Activated CD8-positive, alpha-beta T cell treated with anti-CD3 and anti-CD28 coated beads, Interleukin-2, amount 10 ng/mL, durations not matched to agents 7 days and 5 days (primary cell): ENCODE data around the gene SERPINB10. TPM values are rescaled to one million over a fixed set of nuclear protein-coding genes. Genes with fewer than 3 reads are reported as not detected.

Source experiments
- ATAC-seq: fragments of 150-1000 bp; cut with Tn5 transposase; one replicate; pipeline ENCODE4 v1.10.0; 2021; ENCODE audit warnings: moderate library complexity
- CTCF ChIA-PET: fragments of 350-600 bp; sonication (Branson Sonifier 250); formaldehyde crosslinking; loops from one replicate; lab custom pipeline; 2021; ENCODE audit warnings: antibody characterized with exemption; lab: Charles Lee
- POLR2A ChIA-PET: fragments of 350-600 bp; sonication (Branson Sonifier 250); formaldehyde crosslinking; loops from one replicate; lab custom pipeline; 2021; ENCODE audit warnings: antibody characterized with exemption; lab: Charles Lee
- DNase-seq: peaks from one replicate; pipeline ENCODE4 v3.0.0-alpha.2; 2020
- H3K27ac Mint-ChIP-seq: one replicate; pipeline ENCODE4 v1.8.0; 2021; ENCODE audit warnings: mild to moderate bottlenecking, mixed read lengths
- H3K27me3 Mint-ChIP-seq: one replicate; pipeline ENCODE4 v1.8.0; 2021; ENCODE audit warnings: low read depth, mixed read lengths
- H3K36me3 Mint-ChIP-seq: one replicate; pipeline ENCODE4 v1.8.0; 2021; ENCODE audit warnings: low read depth, mixed read lengths
- H3K4me1 Mint-ChIP-seq: one replicate; pipeline ENCODE4 v1.8.0; 2021; ENCODE audit warnings: low read depth, mixed read lengths
- H3K4me3 Mint-ChIP-seq: one replicate; pipeline ENCODE4 v1.8.0; 2021; ENCODE audit warnings: mild to moderate bottlenecking, mixed read lengths
- H3K9me3 Mint-ChIP-seq: one replicate; pipeline ENCODE4 v1.8.0; 2022; ENCODE audit warnings: mixed read lengths; ENCODE audit not compliant: insufficient read depth
- total RNA-seq, 2 experiments: library from RNA; stranded (reverse); gene quantifications; one replicate each; pipeline ENCODE4 v1.2.3, GENCODE V29; 2021

The SERPINB10 gene
- total RNA-seq, 2 experiments from 2014 or later = not detected

DNA sequence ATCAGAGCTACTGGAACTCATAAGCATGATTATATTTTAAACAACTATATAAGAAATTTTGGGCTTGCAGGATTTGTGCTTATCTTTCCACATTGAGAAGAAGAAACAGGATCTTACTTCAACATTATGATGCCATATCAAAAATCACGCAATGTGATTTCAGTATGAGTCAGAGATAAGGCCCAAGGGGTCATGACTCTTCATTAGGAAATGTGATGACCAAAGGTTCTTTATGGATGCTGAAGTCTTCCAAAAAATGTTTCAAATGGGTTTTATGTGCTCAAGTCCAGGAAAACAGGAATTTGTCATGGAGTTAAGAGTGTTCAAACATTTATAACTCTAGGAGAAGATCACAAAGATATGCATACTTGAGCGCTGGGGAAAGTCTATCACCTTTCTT is 28.0 kb upstream of the SERPINB10 start:
- DNase-seq = no peak
- Mint-ChIP-seq H3K9me3 (no peaks in the 10 kb centered on the region), H3K4me1 (no peaks in the 10 kb centered on the region), H3K27me3 (peaks cover 7% of the 10 kb centered on the region), H3K27ac (no peak overlapping the region), H3K36me3 (no peaks in the 10 kb centered on the region), H3K4me3 (no peak overlapping the region)
- no peak for ATAC-seq
- ChIA-PET CTCF (no interaction called here), POLR2A (no interaction called here)

DNA sequence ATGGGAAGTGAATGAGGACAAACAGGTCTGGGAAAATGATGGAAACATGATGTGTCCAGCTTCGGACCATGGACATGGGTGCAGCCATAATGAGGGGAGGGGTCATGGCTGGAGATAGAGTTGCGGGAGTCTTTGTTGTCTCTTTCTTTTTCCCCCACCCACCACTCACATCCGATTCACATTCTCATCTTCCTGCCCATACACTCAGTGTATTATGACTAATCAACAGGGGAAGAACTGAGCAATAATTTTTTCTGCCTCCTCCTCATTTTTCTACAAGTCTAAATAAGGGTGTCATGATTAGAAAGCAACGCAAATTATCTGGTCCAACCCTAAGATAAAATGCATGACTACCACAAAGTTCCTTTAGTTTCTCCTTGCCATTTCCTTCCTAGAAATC is 25.9 kb upstream of the SERPINB10 start:
- H3K4me3 Mint-ChIP-seq = no peak overlapping the region
- no peaks in the 10 kb centered on the region for H3K9me3 Mint-ChIP-seq
- ChIA-PET CTCF (no interaction called here), POLR2A (no interaction called here)
- no peak for DNase-seq
- H3K27ac Mint-ChIP-seq = no peak overlapping the region
- H3K36me3 Mint-ChIP-seq = no peaks in the 10 kb centered on the region
- no peaks in the 10 kb centered on the region for H3K4me1 Mint-ChIP-seq
- peaks cover 9% of the 10 kb centered on the region for H3K27me3 Mint-ChIP-seq
- ATAC-seq = no peak

DNA sequence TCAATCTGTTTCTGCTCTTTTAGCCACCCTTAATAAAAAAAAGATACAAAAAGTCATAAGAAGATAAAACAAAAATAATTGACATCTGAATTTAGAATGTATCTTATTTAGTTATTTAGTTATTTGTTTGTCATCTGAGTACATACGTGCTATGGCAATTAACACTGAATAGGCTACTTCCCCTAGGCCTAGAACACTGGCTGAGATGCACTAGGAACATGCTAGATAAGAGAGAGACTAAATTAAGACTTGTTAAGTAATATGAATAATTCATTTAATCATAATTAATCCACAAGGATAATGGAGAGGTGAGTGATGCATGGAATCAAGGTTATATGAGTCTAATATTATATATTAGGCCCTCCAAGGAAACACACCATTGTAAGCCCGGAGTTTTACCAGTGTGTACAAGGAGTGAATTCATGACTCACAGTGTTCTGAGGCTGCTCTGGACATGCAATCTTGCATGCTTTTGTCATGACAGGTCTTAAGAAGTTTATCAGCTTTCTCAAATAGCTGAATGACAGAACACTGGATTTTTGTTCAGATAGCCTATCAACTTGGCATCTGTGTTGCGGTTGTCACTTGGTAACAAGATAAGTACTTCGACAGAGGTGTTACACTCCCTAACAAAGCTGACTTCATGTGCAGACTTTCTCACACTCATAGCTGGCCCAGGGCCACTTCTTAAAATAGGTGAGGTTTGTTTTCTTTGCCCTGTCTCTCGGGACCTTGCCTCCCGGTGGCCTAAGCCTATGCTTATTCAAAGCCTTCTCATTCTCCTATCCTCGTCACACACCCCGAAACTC is 25.2 kb upstream of the SERPINB10 start:
- Mint-ChIP-seq H3K9me3 (no peaks in the 10 kb centered on the region), H3K4me3 (no peak overlapping the region), H3K27ac (no peak overlapping the region), H3K27me3 (peaks cover 12% of the 10 kb centered on the region), H3K4me1 (no peaks in the 10 kb centered on the region), H3K36me3 (no peaks in the 10 kb centered on the region)
- CTCF ChIA-PET = no interaction called here
- ATAC-seq (no peak), DNase-seq (no peak)
- POLR2A ChIA-PET = no interaction called here

DNA sequence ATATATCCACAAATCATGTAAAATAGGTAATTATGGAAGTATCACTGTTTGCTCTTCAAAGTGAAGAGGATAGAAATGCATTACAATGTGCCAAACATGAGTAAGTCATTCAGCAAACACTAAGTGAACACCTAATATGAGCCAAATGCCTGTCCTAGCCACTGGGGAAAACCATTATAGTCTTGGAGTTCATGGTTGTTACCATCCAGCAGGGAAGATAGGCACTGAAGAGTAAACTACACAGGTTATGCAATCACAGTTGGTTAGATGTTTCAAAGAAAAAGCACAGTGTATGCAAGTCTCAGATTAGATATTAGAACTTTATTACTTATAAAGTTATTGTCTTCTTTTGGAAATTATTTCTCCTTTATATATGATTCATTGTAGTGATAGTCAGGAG is 24.1 kb upstream of the SERPINB10 start:
- H3K9me3 Mint-ChIP-seq = no peaks in the 10 kb centered on the region
- ATAC-seq (no peak), DNase-seq (no peak)
- ChIA-PET POLR2A (no interaction called here), CTCF (no interaction called here)
- H3K27ac Mint-ChIP-seq = no peak overlapping the region
- no peak overlapping the region for H3K4me3 Mint-ChIP-seq
- peaks cover 14% of the 10 kb centered on the region for H3K27me3 Mint-ChIP-seq
- H3K4me1 Mint-ChIP-seq = no peaks in the 10 kb centered on the region
- H3K36me3 Mint-ChIP-seq = no peaks in the 10 kb centered on the region

DNA sequence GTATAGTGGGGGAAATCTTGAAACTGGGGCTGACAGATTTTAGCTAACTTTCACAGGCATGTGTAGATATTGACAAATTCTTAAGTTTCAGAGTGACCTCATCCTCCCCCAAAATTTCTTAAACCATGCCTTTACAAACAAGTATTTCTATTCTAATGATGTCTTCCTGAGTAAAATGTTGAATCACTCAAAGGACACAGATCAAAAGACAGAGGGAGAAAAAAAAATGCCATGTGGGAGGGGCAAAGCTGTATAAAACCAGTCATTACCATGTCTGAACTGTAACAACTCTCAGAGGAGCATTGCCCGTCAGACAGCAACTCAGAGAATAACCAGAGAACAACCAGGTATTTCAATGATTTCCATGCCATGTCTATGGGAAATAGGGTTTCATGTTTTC is 20.3 kb upstream of the SERPINB10 start, which contains the start of gene SERPINB2:
Gene SERPINB2 (plus strand): TSS at position 282 of the 400 bp plus-strand sequence. CDS start 3,740 bp downstream, outside the sequence.
- no peak for ATAC-seq
- no peak within 1 kb of the TSS for H3K4me3 Mint-ChIP-seq
- H3K27ac Mint-ChIP-seq = no peak within 1 kb of the TSS
- no peaks in the 10 kb centered on the region for H3K36me3 Mint-ChIP-seq
- DNase-seq = no peak
- ChIA-PET POLR2A (no interaction called here), CTCF (interaction anchor here (0.9 to 1.7 kb wide), 2 partner anchors 76 to 88 kb away, joined by 3 to 4 read pairs; no protein-coding TSS in a partner anchor)
- no peaks in the 10 kb centered on the region for H3K4me1 Mint-ChIP-seq
- no peaks in the 10 kb centered on the region for H3K9me3 Mint-ChIP-seq
- H3K27me3 Mint-ChIP-seq = peaks cover 10% of the 10 kb centered on the region

DNA sequence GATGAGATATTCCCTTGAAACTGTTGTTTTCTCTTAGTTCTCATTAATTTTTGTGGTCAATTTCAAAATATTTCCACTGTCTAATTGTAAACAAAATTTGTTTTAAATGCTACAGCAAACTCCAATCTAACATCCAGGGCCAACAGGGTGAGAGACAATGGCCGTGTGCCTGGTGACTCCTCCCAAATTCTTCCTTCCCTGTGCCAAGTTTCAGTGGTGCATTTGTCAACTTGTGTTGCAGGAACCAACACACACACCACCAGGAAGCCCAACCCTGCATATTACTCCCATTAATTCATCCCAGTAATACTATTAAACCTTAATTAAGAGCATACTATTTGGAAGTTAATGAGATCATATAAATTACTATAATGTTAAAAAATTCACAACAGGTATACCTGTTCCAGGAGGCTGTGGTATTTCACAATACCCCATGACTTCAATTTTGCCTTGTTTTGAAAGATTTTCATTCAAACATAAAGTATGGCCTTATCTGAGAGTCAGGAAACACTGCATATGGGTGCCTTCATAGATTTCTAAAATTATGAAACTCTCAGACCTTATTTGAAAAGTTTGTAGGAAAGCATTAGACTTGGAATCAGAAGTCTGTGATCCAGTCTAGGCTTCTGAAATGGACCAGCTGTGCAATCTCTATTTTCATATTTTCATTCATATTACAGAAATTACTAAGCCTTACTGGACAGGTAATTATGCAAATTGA is 19.1 kb upstream of the SERPINB10 start:
- H3K4me3 Mint-ChIP-seq = no peak overlapping the region
- peaks cover 10% of the 10 kb centered on the region for H3K27me3 Mint-ChIP-seq
- no peaks in the 10 kb centered on the region for H3K4me1 Mint-ChIP-seq
- DNase-seq (no peak), ATAC-seq (no peak)
- ChIA-PET CTCF (no interaction called here), POLR2A (no interaction called here)
- no peaks in the 10 kb centered on the region for H3K9me3 Mint-ChIP-seq
- no peak overlapping the region for H3K27ac Mint-ChIP-seq
- no peaks in the 10 kb centered on the region for H3K36me3 Mint-ChIP-seq

DNA sequence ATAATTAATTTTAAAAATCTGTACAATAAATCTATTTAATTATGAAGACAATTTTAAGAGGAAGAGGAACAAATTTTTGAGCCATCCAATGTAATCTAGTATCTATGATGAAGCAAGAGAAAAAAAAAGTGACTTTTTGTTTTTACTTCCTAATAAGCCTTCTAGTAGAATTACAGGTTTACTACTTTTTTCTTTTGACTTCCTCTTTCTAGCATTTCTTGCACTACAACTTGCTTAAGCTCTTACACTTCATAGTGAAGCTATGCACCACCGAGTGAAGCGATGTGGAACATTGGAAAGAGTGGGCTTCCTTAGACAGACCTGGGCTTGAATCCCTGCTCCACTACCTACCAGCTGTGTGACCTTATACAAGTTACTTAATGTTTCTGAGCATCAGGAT is 18.1 kb upstream of the SERPINB10 start:
- ChIA-PET CTCF (no interaction called here), POLR2A (no interaction called here)
- DNase-seq = no peak
- ATAC-seq = no peak
- Mint-ChIP-seq H3K27me3 (peaks cover 7% of the 10 kb centered on the region), H3K4me3 (no peak overlapping the region), H3K9me3 (no peaks in the 10 kb centered on the region), H3K4me1 (no peaks in the 10 kb centered on the region), H3K36me3 (no peaks in the 10 kb centered on the region), H3K27ac (no peak overlapping the region)

DNA sequence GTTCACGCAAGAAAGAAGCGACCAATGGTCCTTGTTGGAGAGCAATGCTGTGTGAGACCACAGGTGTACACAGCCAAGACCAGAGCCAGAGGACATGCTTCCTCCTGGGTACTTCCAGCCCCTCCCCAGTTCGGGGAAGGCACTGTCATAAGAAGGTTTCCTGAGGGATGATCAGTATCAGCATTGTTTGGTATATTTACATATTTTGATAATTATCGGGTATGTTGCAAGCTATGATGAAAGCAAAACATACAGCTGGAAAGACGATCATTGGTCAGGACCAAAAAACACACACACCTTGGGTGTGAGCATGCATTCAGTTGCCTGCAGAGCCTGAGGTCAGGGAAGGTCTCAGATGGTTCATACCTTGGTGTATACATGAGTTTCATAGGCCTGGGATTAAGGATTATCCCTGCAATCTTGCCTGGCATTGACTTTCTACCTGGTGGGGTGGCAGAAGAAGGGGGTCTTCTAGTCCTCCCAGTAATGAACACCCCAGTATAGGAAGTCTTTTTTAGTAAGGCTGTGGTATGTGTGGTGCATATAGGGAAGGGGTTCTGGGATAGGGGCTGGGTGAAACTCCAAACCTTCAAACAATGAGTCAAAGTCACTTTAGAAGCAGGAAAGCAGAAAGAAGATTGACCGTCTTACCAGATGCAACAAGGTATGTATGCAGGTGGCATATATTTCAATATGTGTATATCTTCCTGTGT is 17.4 kb upstream of the SERPINB10 start:
- DNase-seq (no peak), ATAC-seq (no peak)
- Mint-ChIP-seq H3K4me3 (no peak overlapping the region), H3K9me3 (no peaks in the 10 kb centered on the region), H3K27ac (no peak overlapping the region), H3K27me3 (peaks cover 6% of the 10 kb centered on the region), H3K36me3 (no peaks in the 10 kb centered on the region), H3K4me1 (no peaks in the 10 kb centered on the region)
- POLR2A ChIA-PET = no interaction called here
- CTCF ChIA-PET = no interaction called here

DNA sequence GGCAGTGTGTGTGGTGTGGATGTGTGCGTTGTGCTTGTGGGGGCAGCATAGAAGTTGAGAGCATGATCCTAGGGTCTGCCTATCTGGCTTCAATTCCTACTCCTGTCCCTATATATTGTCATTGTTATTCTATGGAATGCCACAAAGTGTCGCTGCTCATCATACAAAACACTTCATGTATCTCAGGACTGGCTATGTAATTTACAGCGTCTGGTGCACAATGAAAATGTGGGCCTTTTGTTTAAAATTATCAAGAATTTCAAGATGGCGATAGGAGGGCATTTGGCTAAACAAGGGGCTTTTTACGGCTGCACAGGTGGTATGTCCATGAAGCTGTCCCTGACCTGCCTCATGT is 16.8 kb upstream of the SERPINB10 start:
- Mint-ChIP-seq H3K9me3 (no peaks in the 10 kb centered on the region), H3K27ac (no peak overlapping the region), H3K4me3 (no peak overlapping the region), H3K27me3 (peaks cover 6% of the 10 kb centered on the region), H3K36me3 (no peaks in the 10 kb centered on the region), H3K4me1 (no peaks in the 10 kb centered on the region)
- no peak for DNase-seq
- POLR2A ChIA-PET = no interaction called here
- CTCF ChIA-PET = interaction anchor here (1.2 kb wide), 1 partner anchor 45 kb away, joined by 4 read pairs; no protein-coding TSS in a partner anchor
- no peak for ATAC-seq

DNA sequence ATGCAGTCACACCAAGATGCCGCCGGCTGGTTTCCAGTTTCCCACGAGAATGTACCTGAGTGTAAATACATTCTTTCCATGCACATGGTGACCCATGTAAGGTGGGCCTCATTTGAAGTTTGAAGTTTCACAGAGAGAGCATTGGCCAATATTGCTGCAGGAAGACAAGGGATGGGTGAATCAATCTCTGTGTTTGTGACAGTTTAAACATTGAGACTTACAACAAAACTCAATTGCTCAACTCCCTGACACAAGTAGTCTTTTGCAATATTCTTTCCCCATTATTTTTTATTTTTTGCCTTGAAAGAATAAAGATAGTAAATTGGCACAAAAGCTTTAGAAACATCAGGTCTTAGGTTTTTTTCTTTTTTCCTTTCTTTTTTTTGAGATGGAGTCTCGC is 15.2 kb upstream of the SERPINB10 start:
- CTCF ChIA-PET = no interaction called here
- H3K27me3 Mint-ChIP-seq = peaks cover 5% of the 10 kb centered on the region
- no peaks in the 10 kb centered on the region for H3K9me3 Mint-ChIP-seq
- no peak overlapping the region for H3K27ac Mint-ChIP-seq
- ATAC-seq (no peak), DNase-seq (no peak)
- POLR2A ChIA-PET = no interaction called here
- no peaks in the 10 kb centered on the region for H3K4me1 Mint-ChIP-seq
- H3K36me3 Mint-ChIP-seq = no peaks in the 10 kb centered on the region
- H3K4me3 Mint-ChIP-seq = no peak overlapping the region

DNA sequence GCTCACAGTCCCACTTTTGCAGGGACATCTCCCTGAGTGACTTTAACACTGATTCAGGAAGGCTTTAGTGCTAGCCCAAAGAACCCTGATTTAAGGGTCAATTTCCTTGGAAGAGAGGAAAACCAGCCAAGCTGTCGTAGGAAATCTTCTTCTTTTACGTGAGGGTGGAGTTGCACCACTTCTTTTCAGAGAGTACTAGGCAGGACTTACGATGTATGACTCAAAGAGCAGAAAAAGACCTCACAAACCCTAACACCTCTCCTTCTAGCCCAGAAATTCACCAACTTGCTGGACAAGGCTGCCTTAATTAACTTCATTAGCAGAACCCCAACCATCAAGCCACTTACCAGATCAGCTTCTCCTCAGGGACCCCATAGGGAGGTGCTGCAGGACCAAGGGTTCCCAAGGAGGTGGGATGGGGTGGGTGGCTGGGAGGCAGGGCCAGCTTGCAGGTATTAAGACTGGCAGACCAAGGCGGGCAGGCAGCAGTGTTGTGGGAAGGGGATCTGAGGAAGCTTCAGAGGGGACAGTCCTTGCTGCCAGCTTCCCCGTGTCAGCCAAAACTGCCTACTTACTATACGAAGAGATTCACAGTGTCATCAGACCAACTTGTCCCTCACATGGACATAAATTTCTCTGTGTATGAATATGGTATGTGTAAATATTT is 13.5 kb upstream of the SERPINB10 start:
- POLR2A ChIA-PET = no interaction called here
- ATAC-seq (no peak), DNase-seq (no peak)
- Mint-ChIP-seq H3K4me3 (no peak overlapping the region), H3K27ac (no peak overlapping the region), H3K9me3 (no peaks in the 10 kb centered on the region), H3K36me3 (no peaks in the 10 kb centered on the region), H3K4me1 (no peaks in the 10 kb centered on the region), H3K27me3 (peaks cover 6% of the 10 kb centered on the region)
- CTCF ChIA-PET = no interaction called here
